HCT116 (cell line): ENCODE measurements around the gene SAMHD1. TPM values are rescaled to one million over a fixed set of nuclear protein-coding genes. Genes with fewer than 3 reads are reported as not detected.

Experiments
- ATAC-seq: fragments of 200-7000 bp; cut with Tn5 transposase; 2 replicates; pipeline ENCODE4 v1.9.1; 2020; ENCODE audit warnings: mild to moderate bottlenecking, moderate library complexity
- BruUV-seq: library from RNA; stranded (reverse); fragments of 400-500 nt; replicated peaks from 2 replicates; lab custom pipeline; 2021; lab: Mats Ljungman, UMichigan
- CTCF ChIA-PET: fragments of 300-600 bp; sonication (Branson Sonifier 250); formaldehyde crosslinking; loops from one replicate; lab custom pipeline; 2021; ENCODE audit warnings: antibody characterized with exemption; lab: Charles Lee
- POLR2A ChIA-PET: fragments of 300-600, 350-600 bp; sonication (Branson Sonifier 250); formaldehyde crosslinking; loops from one replicate; lab custom pipeline; 2021; ENCODE audit warnings: antibody characterized with exemption; lab: Charles Lee
- RAD21 ChIA-PET, 2 experiments: fragments of 300-600 bp; sonication (Branson Sonifier 250); formaldehyde crosslinking; loops; one replicate each; lab custom pipeline; 2023; ENCODE audit warnings: low total read pairs in 2 of 2; ENCODE audit not compliant: uncharacterized antibody in 2 of 2, unreplicated experiment in 2 of 2, low non-redundant PET in 1 of 2; lab: Charles Lee
- DNase-seq: peaks from one replicate; pipeline ENCODE4 v3.0.0-alpha.2; 2010; ENCODE audit warnings: low read depth, low spot score
- H2AFZ ChIP-seq: fragments of 200-600 bp; shearing (Covaris generic), sonication (generic); 2 replicates; pipeline ENCODE4 v1.6.1; 2017; ENCODE audit warnings: low read depth, mixed run types, mixed read lengths, antibody characterized with exemption, low read length; ENCODE audit not compliant: poor library complexity, severe bottlenecking
- H3K27ac ChIP-seq: 2 replicates; pipeline ENCODE4 v1.5.1; 2012; ENCODE audit warnings: low read depth, low read length
- H3K27me3 ChIP-seq: fragments of 200-600 bp; sonication (generic); 2 replicates; pipeline ENCODE4 v1.6.1; 2016; ENCODE audit warnings: mixed run types, low read length, mixed read lengths; ENCODE audit not compliant: insufficient read depth
- H3K36me3 ChIP-seq, 2 experiments: fragments of 200-500 bp in 1 of 2; fragments of 200-600 bp in 1 of 2; sonication (Bioruptor generic) in 1 of 2; sonication (generic) in 1 of 2; 2 replicates each; pipeline versions ENCODE4 v1.5.1 to v1.6.1; 2014 to 2016; ENCODE audit warnings: low read length in 2 of 2, inconsistent platforms in 1 of 2, mixed read lengths in 1 of 2, mixed run types in 1 of 2; ENCODE audit not compliant: insufficient read depth in 2 of 2, control insufficient read depth in 1 of 2
- H3K4me1 ChIP-seq, 2 experiments: fragments of 200-600 bp in 1 of 2; sonication (generic) in 1 of 2; 2 replicates each; pipeline versions ENCODE4 v1.5.1 to v1.6.1; 2012 to 2017; ENCODE audit warnings: low read length in 2 of 2, inconsistent platforms in 1 of 2, mild to moderate bottlenecking in 1 of 2, mixed read lengths in 1 of 2, mixed run types in 1 of 2, moderate library complexity in 1 of 2; ENCODE audit not compliant: insufficient read depth in 2 of 2, control insufficient read depth in 1 of 2
- H3K4me2 ChIP-seq: fragments of 200-600 bp; sonication (generic); 2 replicates; pipeline ENCODE4 v1.6.1; 2017; ENCODE audit warnings: mixed run types, low read length, mixed read lengths
- H3K4me3 ChIP-seq, 2 experiments: fragments of 200-600 bp in 1 of 2; sonication (generic) in 1 of 2; replicated peaks in 1 of 2; 2 replicates each; pipeline ENCODE4 v1.5.1; 2011 to 2016; ENCODE audit warnings: low read length in 2 of 2, control low read depth in 1 of 2, low read depth in 1 of 2, mild to moderate bottlenecking in 1 of 2, mixed read lengths in 1 of 2, mixed run types in 1 of 2
- H3K79me2 ChIP-seq: fragments of 200-600 bp; sonication (generic); 2 replicates; pipeline ENCODE4 v1.6.1; 2017; ENCODE audit warnings: mild to moderate bottlenecking, mixed run types, low read length, moderate library complexity, mixed read lengths; ENCODE audit not compliant: insufficient read depth
- H3K9ac ChIP-seq: fragments of 200-600 bp; sonication (generic); 2 replicates; pipeline ENCODE4 v1.6.1; 2016; ENCODE audit warnings: low read length, mixed read lengths
- H3K9me2 ChIP-seq: fragments of 200-600 bp; sonication (generic), shearing (Covaris generic); 2 replicates; pipeline ENCODE4 v1.6.1; 2017; ENCODE audit warnings: mixed run types, mild to moderate bottlenecking, moderate library complexity; ENCODE audit not compliant: insufficient read depth
- H3K9me3 ChIP-seq, 2 experiments: fragments of 200-500 bp in 1 of 2; fragments of 200-600 bp in 1 of 2; sonication (Bioruptor generic) in 1 of 2; sonication (generic) in 1 of 2; 2 replicates each; pipeline ENCODE4 v1.6.1; 2014 to 2017; ENCODE audit warnings: low read length in 2 of 2, mixed read lengths in 2 of 2, inconsistent platforms in 1 of 2, low read depth in 1 of 2, mild to moderate bottlenecking in 1 of 2, mixed run types in 1 of 2, moderate library complexity in 1 of 2; ENCODE audit not compliant: control insufficient read depth in 1 of 2, insufficient read depth in 1 of 2
- H4K20me1 ChIP-seq: fragments of 200-600 bp; sonication (generic), shearing (Covaris generic); 2 replicates; pipeline ENCODE4 v1.6.1; 2017; ENCODE audit warnings: mixed run types, mild to moderate bottlenecking, moderate library complexity; ENCODE audit not compliant: insufficient read depth
- CBX3 ChIP-seq: IDR thresholded peaks from 2 replicates; pipeline ENCODE4 v1.6.1; 2012; ENCODE audit warnings: low read depth
- EGR1 ChIP-seq: IDR thresholded peaks from 2 replicates; pipeline ENCODE4 v1.6.1; 2012; ENCODE audit warnings: low read depth
- EZH2 ChIP-seq: fragments of 200-600 bp; sonication (generic); IDR thresholded peaks from 2 replicates; pipeline ENCODE4 v1.6.1; 2017; ENCODE audit warnings: antibody characterized with exemption, mixed run types
- EZH2phosphoT487 ChIP-seq: fragments of 200-600 bp; IDR thresholded peaks from 2 replicates; pipeline ENCODE4 v1.6.1; 2018; ENCODE audit warnings: antibody characterized with exemption, borderline replicate concordance
- FOSL1 ChIP-seq: IDR thresholded peaks from 2 replicates; pipeline ENCODE4 v1.6.1; 2012; ENCODE audit warnings: low read depth
- RAD21 ChIP-seq: IDR thresholded peaks from 2 replicates; pipeline ENCODE4 v1.6.1; 2012; ENCODE audit warnings: low read depth, mild to moderate bottlenecking
- SIN3A ChIP-seq: IDR thresholded peaks from 2 replicates; pipeline ENCODE4 v1.6.1; 2012; ENCODE audit warnings: low read depth
- SRF ChIP-seq: IDR thresholded peaks from 2 replicates; pipeline ENCODE4 v1.6.1; 2012; ENCODE audit warnings: low read depth
- YY1 ChIP-seq: IDR thresholded peaks from 2 replicates; pipeline ENCODE4 v1.6.1; 2011; ENCODE audit warnings: low read length, low read depth, moderate library complexity, mild to moderate bottlenecking; ENCODE audit not compliant: insufficient replicate concordance; ENCODE audit errors: extremely low read depth
- ZBTB33 ChIP-seq: IDR thresholded peaks from 2 replicates; pipeline ENCODE4 v1.6.1; 2011; ENCODE audit warnings: mild to moderate bottlenecking, low read length, moderate library complexity; ENCODE audit not compliant: insufficient replicate concordance; ENCODE audit errors: extremely low read depth
- ZNF274 ChIP-seq: fragments of 200-500 bp; sonication (Bioruptor generic); IDR thresholded peaks from 2 replicates; pipeline ENCODE4 v1.6.1; 2014; ENCODE audit warnings: mild to moderate bottlenecking, low read depth, low read length, inconsistent platforms
- intact Hi-C: fragments of 100-400 bp; cut with micrococcal nuclease; formaldehyde crosslinking; loops from 2 replicates; pipeline ENCODE4 v1.10.0; 2022
- total RNA-seq: library from RNA; stranded (reverse); gene quantifications from one replicate; pipeline ENCODE4 v1.2.1, GENCODE V29; 2021; ENCODE audit not compliant: unreplicated experiment
- TF ChIP-seq, protein P1 (sequence below): IDR thresholded peaks from 2 replicates; pipeline ENCODE4 v1.6.1; 2012; ENCODE audit warnings: low read depth
- TF ChIP-seq, protein P2 (sequence below), 3 experiments: fragments of 200-600 bp in 1 of 3; sonication (generic) in 1 of 3; IDR thresholded peaks in 2 of 3; conservative IDR thresholded peaks in 1 of 3; 2 replicates each; pipeline ENCODE4 v1.5.1; 2012 to 2017; ENCODE audit warnings: low read depth in 2 of 3, low read length in 2 of 3, antibody characterized with exemption in 1 of 3, borderline replicate concordance in 1 of 3, control low read depth in 1 of 3, mild to moderate bottlenecking in 1 of 3, mixed read lengths in 1 of 3, mixed run types in 1 of 3, moderate library complexity in 1 of 3; ENCODE audit not compliant: insufficient read depth in 1 of 3

Gene SAMHD1
- total RNA-seq, 1 experiment from 2014 or later = 21.4 TPM

- no peak overlapping the region for H3K9ac ChIP-seq
- no peak overlapping the region for H3K4me2 ChIP-seq
- BruUV-seq = no TSS peak
- H3K79me2 ChIP-seq = no peaks in the 10 kb centered on the region
- DNase-seq (no peak), ATAC-seq (no peak)
- H3K27ac ChIP-seq = no peak overlapping the region
- no peaks in the 10 kb centered on the region for H3K9me3 ChIP-seq
- H3K4me3 ChIP-seq = no peak overlapping the region
- no peaks in the 10 kb centered on the region for H3K9me2 ChIP-seq
- H4K20me1 ChIP-seq = no peaks in the 10 kb centered on the region
- intact Hi-C loops = no loop called here
- no peaks in the 10 kb centered on the region for H3K4me1 ChIP-seq
- no peak overlapping the region for H2AFZ ChIP-seq
- ChIA-PET RAD21 (no interaction called here), CTCF (no interaction called here), POLR2A (no interaction called here)
- TF ChIP-seq RAD21 (no peak), FOSL1 (no peak), EZH2 (no peak), EGR1 (no peak), SIN3A (no peak), CBX3 (no peak), EZH2phosphoT487 (no peak), ZBTB33 (no peak), YY1 (no peak), ZNF274 (no peak), SRF (no peak)
- TF ChIP-seq, protein P1, sequence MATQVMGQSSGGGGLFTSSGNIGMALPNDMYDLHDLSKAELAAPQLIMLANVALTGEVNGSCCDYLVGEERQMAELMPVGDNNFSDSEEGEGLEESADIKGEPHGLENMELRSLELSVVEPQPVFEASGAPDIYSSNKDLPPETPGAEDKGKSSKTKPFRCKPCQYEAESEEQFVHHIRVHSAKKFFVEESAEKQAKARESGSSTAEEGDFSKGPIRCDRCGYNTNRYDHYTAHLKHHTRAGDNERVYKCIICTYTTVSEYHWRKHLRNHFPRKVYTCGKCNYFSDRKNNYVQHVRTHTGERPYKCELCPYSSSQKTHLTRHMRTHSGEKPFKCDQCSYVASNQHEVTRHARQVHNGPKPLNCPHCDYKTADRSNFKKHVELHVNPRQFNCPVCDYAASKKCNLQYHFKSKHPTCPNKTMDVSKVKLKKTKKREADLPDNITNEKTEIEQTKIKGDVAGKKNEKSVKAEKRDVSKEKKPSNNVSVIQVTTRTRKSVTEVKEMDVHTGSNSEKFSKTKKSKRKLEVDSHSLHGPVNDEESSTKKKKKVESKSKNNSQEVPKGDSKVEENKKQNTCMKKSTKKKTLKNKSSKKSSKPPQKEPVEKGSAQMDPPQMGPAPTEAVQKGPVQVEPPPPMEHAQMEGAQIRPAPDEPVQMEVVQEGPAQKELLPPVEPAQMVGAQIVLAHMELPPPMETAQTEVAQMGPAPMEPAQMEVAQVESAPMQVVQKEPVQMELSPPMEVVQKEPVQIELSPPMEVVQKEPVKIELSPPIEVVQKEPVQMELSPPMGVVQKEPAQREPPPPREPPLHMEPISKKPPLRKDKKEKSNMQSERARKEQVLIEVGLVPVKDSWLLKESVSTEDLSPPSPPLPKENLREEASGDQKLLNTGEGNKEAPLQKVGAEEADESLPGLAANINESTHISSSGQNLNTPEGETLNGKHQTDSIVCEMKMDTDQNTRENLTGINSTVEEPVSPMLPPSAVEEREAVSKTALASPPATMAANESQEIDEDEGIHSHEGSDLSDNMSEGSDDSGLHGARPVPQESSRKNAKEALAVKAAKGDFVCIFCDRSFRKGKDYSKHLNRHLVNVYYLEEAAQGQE = no peak
- TF ChIP-seq, protein P2, sequence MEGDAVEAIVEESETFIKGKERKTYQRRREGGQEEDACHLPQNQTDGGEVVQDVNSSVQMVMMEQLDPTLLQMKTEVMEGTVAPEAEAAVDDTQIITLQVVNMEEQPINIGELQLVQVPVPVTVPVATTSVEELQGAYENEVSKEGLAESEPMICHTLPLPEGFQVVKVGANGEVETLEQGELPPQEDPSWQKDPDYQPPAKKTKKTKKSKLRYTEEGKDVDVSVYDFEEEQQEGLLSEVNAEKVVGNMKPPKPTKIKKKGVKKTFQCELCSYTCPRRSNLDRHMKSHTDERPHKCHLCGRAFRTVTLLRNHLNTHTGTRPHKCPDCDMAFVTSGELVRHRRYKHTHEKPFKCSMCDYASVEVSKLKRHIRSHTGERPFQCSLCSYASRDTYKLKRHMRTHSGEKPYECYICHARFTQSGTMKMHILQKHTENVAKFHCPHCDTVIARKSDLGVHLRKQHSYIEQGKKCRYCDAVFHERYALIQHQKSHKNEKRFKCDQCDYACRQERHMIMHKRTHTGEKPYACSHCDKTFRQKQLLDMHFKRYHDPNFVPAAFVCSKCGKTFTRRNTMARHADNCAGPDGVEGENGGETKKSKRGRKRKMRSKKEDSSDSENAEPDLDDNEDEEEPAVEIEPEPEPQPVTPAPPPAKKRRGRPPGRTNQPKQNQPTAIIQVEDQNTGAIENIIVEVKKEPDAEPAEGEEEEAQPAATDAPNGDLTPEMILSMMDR (IDR thresholded peaks at IDR 0.05 in 2 of 3, conservative IDR thresholded peaks at IDR 0.05 in 1 of 3; ENCODE audit: borderline replicate concordance in 1 of 3, insufficient read depth in 1 of 3, low read depth in 2 of 3, low read length in 2 of 3) = no peak
- H3K27me3 ChIP-seq = no peaks in the 10 kb centered on the region
- H3K36me3 ChIP-seq = no peaks in the 10 kb centered on the region
Measured at GRCh38 chr20:36988494-36988966, 37.0 kb upstream of the SAMHD1 start.
